Neural progenitor cell (in vitro differentiated cells): ENCODE results near the gene SRGAP2C.
"Not testable (repeated sequence)": the region's sequence is repeated elsewhere in the genome, so short reads cannot be mapped to it uniquely, and the experiment has no call there.

Experiments used
- EZH2 ChIP-seq: fragments of 200-600 bp; sonication (generic); IDR thresholded peaks from 2 replicates; pipeline ENCODE4 v1.6.1; 2017; ENCODE audit warnings: antibody characterized with exemption, mild to moderate bottlenecking, moderate library complexity
- TF ChIP-seq, protein P1 (sequence below): fragments of 200-600 bp; sonication (generic); IDR thresholded peaks from 2 replicates; pipeline ENCODE4 v1.5.1; 2017; ENCODE audit warnings: antibody characterized with exemption, mild to moderate bottlenecking

DNA sequence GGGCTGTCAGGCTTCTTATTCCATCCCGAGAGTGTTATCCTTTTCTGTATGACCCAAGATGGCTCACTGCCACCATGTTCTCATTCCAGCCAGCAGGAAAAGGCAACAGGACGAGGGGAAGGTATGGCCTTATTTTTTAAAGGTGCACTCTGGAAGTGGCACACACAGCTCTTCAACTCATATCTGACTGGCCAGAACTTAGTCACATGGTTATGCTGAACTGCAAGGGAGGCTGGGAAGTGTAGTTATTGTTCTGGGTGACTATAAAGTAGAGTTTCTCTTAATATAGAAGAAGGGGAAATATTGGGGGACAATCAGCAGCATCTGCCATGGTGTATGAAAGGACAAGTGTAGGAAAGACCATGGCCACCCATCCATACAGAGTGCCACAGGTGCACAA lies 107.8 kb downstream of the SRGAP2C start:
- TF ChIP-seq, protein P1, sequence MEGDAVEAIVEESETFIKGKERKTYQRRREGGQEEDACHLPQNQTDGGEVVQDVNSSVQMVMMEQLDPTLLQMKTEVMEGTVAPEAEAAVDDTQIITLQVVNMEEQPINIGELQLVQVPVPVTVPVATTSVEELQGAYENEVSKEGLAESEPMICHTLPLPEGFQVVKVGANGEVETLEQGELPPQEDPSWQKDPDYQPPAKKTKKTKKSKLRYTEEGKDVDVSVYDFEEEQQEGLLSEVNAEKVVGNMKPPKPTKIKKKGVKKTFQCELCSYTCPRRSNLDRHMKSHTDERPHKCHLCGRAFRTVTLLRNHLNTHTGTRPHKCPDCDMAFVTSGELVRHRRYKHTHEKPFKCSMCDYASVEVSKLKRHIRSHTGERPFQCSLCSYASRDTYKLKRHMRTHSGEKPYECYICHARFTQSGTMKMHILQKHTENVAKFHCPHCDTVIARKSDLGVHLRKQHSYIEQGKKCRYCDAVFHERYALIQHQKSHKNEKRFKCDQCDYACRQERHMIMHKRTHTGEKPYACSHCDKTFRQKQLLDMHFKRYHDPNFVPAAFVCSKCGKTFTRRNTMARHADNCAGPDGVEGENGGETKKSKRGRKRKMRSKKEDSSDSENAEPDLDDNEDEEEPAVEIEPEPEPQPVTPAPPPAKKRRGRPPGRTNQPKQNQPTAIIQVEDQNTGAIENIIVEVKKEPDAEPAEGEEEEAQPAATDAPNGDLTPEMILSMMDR, result not testable (repeated sequence)
- TF ChIP-seq EZH2, result not testable (repeated sequence)
